ENCODE results near the gene FOXP4. TPM values are rescaled to one million over a fixed set of nuclear protein-coding genes. Genes with fewer than 3 reads are reported as not detected.

The FOXP4 gene
- total RNA-seq, 1 donor from 2014 or later: 12.0 TPM

GRCh38 chr6:41547799-41548097, 1.6 kb downstream of the FOXP4 start:
- no peak for ATAC-seq

- no peak for ATAC-seq
Observed at GRCh38 chr6:41548098-41548840, 2.1 kb downstream of the FOXP4 start.

- no peak for ATAC-seq
Observed at GRCh38 chr6:41548841-41549642, 2.9 kb downstream of the FOXP4 start.

- no peak for ATAC-seq
Observed at GRCh38 chr6:41549673-41550072, 3.5 kb downstream of the FOXP4 start.

- no peak for ATAC-seq
Observed at GRCh38 chr6:41551086-41551700, 5.0 kb downstream of the FOXP4 start.

GRCh38 chr6:41551857-41552256, 5.7 kb downstream of the FOXP4 start:
- no peak for ATAC-seq

- no peak for ATAC-seq
Observed at GRCh38 chr6:41552723-41553122, 6.5 kb downstream of the FOXP4 start.

GRCh38 chr6:41553405-41553999, 7.3 kb downstream of the FOXP4 start:
- ATAC-seq: no peak

GRCh38 chr6:41555326-41556300, 9.4 kb downstream of the FOXP4 start:
- no peak for ATAC-seq

GRCh38 chr6:41557335-41557734, 11.2 kb downstream of the FOXP4 start:
- ATAC-seq: no peak

GRCh38 chr6:41558033-41558807, 12.0 kb downstream of the FOXP4 start:
- no peak for ATAC-seq

GRCh38 chr6:41559655-41560427, 13.7 kb downstream of the FOXP4 start:
- ATAC-seq: no peak

- peak; percentile 52 for ATAC-seq
Observed at GRCh38 chr6:41560431-41561192, 14.4 kb downstream of the FOXP4 start.

- ATAC-seq: no peak
Observed at GRCh38 chr6:41561416-41561815, 15.2 kb downstream of the FOXP4 start.

GRCh38 chr6:41561931-41562911, 16.0 kb downstream of the FOXP4 start:
- no peak for ATAC-seq

- no peak for ATAC-seq
Observed at GRCh38 chr6:41563060-41563776, 17.0 kb downstream of the FOXP4 start.

GRCh38 chr6:41564448-41565142, 18.4 kb downstream of the FOXP4 start:
- ATAC-seq: no peak
